ENCODE data around the gene MAS1L.

- no peak for TF ChIP-seq ZNF707 (tag by site-specific recombination; IDR thresholded peaks at IDR 0.05)
- TF ChIP-seq ZNF350 (tag by site-specific recombination; IDR thresholded peaks at IDR 0.05): no peak
- TF ChIP-seq CTCF (tag by site-specific recombination; IDR thresholded peaks at IDR 0.05): no peak
- no peak for TF ChIP-seq PRDM10 (tag by site-specific recombination; IDR thresholded peaks at IDR 0.05)
- no peak for TF ChIP-seq ZBTB6 (tag by site-specific recombination; IDR thresholded peaks at IDR 0.05)
- no peak for TF ChIP-seq ZNF16 (tag by site-specific recombination; IDR thresholded peaks at IDR 0.05; ENCODE audit: low read depth)
- no peak for TF ChIP-seq ZBTB26 (tag by site-specific recombination; optimal IDR thresholded peaks at IDR 0.05)
- TF ChIP-seq ZNF768 (tag by site-specific recombination; IDR thresholded peaks at IDR 0.05): no peak
- TF ChIP-seq ZNF558 (tag by site-specific recombination; IDR thresholded peaks at IDR 0.05): no peak
Measured at GRCh38 chr6:29525311-29525639, 37.5 kb upstream of the MAS1L start.
